ENCODE data around the gene COX4I1.
"Not testable (repeated sequence)": the region's sequence is repeated elsewhere in the genome, so short reads cannot be mapped to it uniquely, and the experiment has no call there.

The COX4I1 gene

GRCh38 chr16:85816159-85816558 is 16.7 kb downstream of the COX4I1 start:
- DNase-seq (ENCODE audit: low read depth in 2 of 2), result no peak
- H3K4me3 ChIP-seq (replicated peaks in 1 of 2; ENCODE audit: low read depth in 2 of 2, low read length in 2 of 2), result no peak overlapping the region

GRCh38 chr16:85817195-85817594 is 17.7 kb downstream of the COX4I1 start:
- not testable (repeated sequence) for H3K4me3 ChIP-seq (replicated peaks in 1 of 2; ENCODE audit: low read depth in 2 of 2, low read length in 2 of 2); DNase-seq (ENCODE audit: low read depth in 2 of 2)

More at GRCh38 chr16:85816159-85816558, 16.7 kb downstream of the COX4I1 start:
- TF ChIP-seq CTCF (IDR thresholded peaks at IDR 0.05; ENCODE audit: low read depth, low read length), result no peak

GRCh38 chr16:85819245-85819644 is 19.8 kb downstream of the COX4I1 start:
- DNase-seq (ENCODE audit: low read depth in 2 of 2), result peak; percentile 83 to 85
- H3K4me3 ChIP-seq (replicated peaks in 1 of 2; ENCODE audit: low read depth in 2 of 2, low read length in 2 of 2), result no peak overlapping the region
- peak; percentile 83 for TF ChIP-seq CTCF (IDR thresholded peaks at IDR 0.05; ENCODE audit: low read depth, low read length)

- no peak for TF ChIP-seq CTCF (IDR thresholded peaks at IDR 0.05; ENCODE audit: low read depth, low read length)
- H3K4me3 ChIP-seq (replicated peaks in 1 of 2; ENCODE audit: low read depth in 2 of 2, low read length in 2 of 2), result no peak overlapping the region
- peak in 1 of 2 donors; percentile 14 for DNase-seq (ENCODE audit: low read depth in 2 of 2)
Measured at GRCh38 chr16:85819771-85820170, 20.3 kb downstream of the COX4I1 start.

GRCh38 chr16:85820604-85821372 is 21.3 kb downstream of the COX4I1 start:
- DNase-seq (ENCODE audit: low read depth in 2 of 2), result no peak
- H3K4me3 ChIP-seq (replicated peaks in 1 of 2; ENCODE audit: low read depth in 2 of 2, low read length in 2 of 2), result no peak overlapping the region
- TF ChIP-seq CTCF (IDR thresholded peaks at IDR 0.05; ENCODE audit: low read depth, low read length), result no peak

GRCh38 chr16:85821390-85822135 is 22.1 kb downstream of the COX4I1 start:
- peak; percentile 79 to 81 for DNase-seq (ENCODE audit: low read depth in 2 of 2)
- H3K4me3 ChIP-seq (replicated peaks in 1 of 2; ENCODE audit: low read depth in 2 of 2, low read length in 2 of 2), result no peak overlapping the region

More at GRCh38 chr16:85821390-85822135, 22.1 kb downstream of the COX4I1 start:
- peak; percentile 90 for TF ChIP-seq CTCF (IDR thresholded peaks at IDR 0.05; ENCODE audit: low read depth, low read length)

Data from cardiac fibroblast (primary cell).